Coronary artery (tissue), 2 donors: ENCODE data around the gene FRAS1.

Experiments
- DNase-seq: peaks from one replicate; pipeline ENCODE4 v3.0.0-alpha.2; 2017; ENCODE audit warnings: low spot score
- H3K27ac ChIP-seq, 2 donors: fragments of 200-600 bp; sonication (generic); one replicate each; pipeline ENCODE4 v1.5.1; 2016 to 2019
- H3K4me3 ChIP-seq: fragments of 200-600 bp; sonication (generic); 2 replicates; pipeline ENCODE4 v1.5.1; 2016; ENCODE audit warnings: mild to moderate bottlenecking, moderate library complexity
- TF ChIP-seq, protein P1 (sequence below): fragments of 200-600 bp; sonication (generic); IDR thresholded peaks from one replicate; pipeline ENCODE4 v1.5.1; 2019; ENCODE audit warnings: antibody characterized with exemption

The FRAS1 gene

DNA sequence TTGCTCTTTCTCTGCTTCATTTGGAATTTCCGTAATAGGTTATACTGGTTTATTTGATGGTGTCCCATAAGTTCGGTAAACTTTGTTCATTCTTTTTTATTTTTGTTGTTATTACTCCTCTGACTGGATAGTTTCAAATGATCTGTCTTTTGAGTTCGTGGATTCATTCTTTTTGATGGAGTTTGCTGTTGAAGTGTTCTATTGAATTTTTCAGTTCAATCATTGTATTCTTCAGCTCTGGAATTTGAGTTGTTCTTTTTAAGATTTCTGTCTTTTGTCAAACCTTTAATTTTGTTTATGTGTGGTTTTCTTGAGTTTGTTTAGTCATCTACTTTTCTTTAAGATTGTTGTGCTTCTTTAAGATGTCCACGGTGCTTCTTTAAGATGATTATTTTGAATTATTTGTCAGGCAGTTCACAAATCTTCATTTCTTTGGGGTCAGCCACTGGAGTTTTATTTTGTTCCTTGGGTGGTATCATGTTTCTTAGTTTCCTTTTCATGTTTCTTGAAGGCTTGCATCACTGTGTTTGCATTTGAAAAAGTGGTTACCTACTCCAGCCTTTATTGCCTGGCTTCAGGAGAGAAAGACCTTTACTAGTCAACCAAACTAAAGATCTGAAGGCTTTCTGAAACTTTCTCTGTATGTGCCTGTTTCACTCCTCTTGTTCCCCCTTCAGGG, 339.6 kb downstream of the FRAS1 start:
- DNase-seq = no peak
- Histone ChIP-seq H3K27ac (no peak overlapping the region), H3K4me3 (no peak overlapping the region)
- TF ChIP-seq, protein P1, sequence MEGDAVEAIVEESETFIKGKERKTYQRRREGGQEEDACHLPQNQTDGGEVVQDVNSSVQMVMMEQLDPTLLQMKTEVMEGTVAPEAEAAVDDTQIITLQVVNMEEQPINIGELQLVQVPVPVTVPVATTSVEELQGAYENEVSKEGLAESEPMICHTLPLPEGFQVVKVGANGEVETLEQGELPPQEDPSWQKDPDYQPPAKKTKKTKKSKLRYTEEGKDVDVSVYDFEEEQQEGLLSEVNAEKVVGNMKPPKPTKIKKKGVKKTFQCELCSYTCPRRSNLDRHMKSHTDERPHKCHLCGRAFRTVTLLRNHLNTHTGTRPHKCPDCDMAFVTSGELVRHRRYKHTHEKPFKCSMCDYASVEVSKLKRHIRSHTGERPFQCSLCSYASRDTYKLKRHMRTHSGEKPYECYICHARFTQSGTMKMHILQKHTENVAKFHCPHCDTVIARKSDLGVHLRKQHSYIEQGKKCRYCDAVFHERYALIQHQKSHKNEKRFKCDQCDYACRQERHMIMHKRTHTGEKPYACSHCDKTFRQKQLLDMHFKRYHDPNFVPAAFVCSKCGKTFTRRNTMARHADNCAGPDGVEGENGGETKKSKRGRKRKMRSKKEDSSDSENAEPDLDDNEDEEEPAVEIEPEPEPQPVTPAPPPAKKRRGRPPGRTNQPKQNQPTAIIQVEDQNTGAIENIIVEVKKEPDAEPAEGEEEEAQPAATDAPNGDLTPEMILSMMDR = no peak

DNA sequence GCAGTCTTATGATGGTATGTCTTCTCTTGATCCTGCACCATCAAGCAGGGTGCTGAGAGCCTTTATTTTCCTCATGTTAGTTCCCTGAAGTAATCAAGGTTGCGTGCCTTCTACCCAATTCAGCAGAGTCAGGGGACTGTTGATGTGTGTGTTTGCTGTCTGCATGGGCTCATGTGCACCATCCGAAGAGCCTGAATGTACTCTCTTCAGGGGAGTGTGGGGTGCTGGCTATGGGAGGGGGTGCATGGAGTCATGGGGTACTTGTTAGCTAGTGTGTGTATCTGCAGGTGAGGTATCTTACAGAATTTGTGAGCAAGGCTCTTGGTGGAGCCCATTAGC, 340.1 kb downstream of the FRAS1 start:
- DNase-seq = no peak
- TF ChIP-seq, protein P1 = no peak
- no peak overlapping the region for H3K4me3 ChIP-seq

DNA sequence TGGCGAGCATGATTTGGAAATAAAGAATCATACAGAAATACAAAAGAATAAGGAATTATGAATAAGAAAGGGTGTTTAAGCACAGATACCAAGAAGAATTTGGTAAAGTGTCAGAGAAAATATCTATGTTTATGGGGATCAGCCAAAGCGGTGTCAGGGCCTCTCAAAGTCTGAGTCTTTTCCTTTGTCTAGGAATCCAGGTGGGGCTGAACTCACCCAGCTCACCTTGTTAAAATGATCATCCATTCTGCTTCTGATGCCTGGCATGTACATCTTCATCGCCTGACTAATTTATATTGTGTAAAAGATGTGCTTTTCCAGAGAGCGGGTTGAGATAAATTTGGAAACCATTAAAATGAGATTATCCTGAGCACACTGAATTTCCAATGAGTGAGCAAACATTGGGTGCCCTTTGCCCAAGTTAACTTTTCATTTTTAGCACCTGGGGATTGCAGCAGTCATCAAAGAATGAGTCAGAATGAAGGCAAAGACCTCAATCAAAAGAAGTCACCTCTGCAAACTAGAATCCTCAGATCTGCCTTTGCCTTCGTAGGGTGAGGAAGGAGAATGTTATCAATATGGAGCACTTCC, 352.6 kb downstream of the FRAS1 start:
- no peak for DNase-seq
- TF ChIP-seq, protein P1 = no peak
- no peak overlapping the region for H3K4me3 ChIP-seq
- H3K27ac ChIP-seq = no peak overlapping the region

More for the DNA sequence above, 340.1 kb downstream of the FRAS1 start:
- no peak overlapping the region for H3K27ac ChIP-seq

DNA sequence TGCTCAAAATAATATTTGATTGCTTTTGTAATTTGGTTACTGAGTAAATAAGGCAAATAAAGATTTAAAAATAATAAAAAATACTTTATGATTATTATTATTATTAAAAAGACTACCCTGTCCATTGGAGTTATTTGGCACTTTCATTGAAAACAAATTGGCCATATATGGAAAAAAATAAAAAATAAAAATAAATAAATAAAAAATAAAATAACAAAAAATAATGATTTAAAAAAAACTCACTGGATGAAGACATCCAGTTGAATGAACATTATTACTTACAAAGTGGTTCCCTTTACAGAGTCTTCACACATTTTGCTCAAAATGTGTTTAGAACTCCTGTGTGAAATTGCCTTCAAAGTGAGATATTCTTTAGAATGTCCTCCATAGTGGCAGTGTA, 353.1 kb downstream of the FRAS1 start:
- TF ChIP-seq, protein P1 = no peak
- DNase-seq = no peak
- Histone ChIP-seq H3K4me3 (no peak overlapping the region), H3K27ac (no peak overlapping the region)

DNA sequence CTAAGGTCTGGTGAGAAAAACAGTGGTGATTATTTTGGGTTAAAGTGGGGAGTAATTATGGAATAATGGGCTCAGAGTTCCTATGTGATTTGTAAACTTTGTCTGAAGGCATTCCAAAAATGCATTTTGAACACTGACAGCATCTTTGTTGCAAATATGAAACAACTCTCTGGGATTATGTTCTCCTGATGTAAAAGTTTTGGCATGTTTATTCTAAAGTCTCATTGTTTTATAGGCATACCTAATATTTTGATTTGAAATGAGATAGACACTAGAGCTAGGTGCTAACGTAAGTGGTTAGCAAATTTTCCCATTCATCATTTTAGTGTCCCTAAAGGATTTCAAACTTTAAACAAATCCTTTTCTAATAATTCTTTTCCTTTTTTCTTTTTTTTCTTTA, 353.6 kb downstream of the FRAS1 start:
- no peak overlapping the region for H3K4me3 ChIP-seq
- TF ChIP-seq, protein P1 = no peak
- DNase-seq = no peak
- H3K27ac ChIP-seq = no peak overlapping the region

DNA sequence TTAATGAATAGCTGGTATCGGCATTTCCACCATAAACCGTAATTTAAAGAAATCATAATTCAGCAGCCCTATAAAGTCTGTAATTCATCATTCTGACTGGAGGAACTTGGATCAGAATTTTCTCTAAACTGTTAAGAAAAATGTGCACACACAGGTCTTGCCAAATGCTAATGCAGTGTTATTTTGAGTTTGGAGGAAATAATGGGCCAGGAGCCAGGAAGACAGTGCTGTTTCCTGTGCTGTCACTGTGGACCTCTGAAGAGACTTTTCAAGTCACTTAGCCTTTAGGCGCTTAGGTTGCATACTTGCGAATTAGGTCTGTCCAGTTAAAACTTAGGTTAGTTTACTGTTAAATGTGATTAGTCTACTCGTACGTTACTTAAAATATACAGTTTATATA, 357.0 kb downstream of the FRAS1 start:
- Histone ChIP-seq H3K27ac (no peak overlapping the region), H3K4me3 (no peak overlapping the region)
- TF ChIP-seq, protein P1 = no peak
- no peak for DNase-seq

DNA sequence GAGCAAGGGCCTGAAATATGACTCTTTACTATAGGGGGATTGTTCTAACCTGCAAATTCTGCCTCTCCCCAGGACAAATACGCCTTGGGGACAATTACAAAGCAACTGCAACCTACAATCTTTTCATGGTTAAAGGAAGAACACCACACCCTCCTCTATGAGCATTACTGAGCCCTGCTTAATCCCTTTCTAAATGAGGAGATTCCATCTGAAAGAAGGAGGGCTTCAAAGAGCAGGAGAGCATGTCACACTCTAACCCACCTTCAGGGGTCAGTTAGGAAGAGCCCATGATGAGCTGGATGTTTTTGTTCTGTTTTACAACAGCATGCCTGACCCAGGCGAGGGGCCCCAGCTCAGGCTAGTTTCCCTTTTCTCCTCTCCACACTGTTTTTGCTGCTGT, 360.5 kb downstream of the FRAS1 start:
- no peak for DNase-seq
- no peak overlapping the region for H3K27ac ChIP-seq
- no peak overlapping the region for H3K4me3 ChIP-seq
- TF ChIP-seq, protein P1 = no peak
